GM21515 (cell line): ENCODE results near the gene RETN.

Source experiments
- ATAC-seq: cut with Tn5 transposase; IDR thresholded peaks from one replicate; pipeline ENCODE4 v1.9.1; 2021; ENCODE audit not compliant: unreplicated experiment

Gene RETN

DNA sequence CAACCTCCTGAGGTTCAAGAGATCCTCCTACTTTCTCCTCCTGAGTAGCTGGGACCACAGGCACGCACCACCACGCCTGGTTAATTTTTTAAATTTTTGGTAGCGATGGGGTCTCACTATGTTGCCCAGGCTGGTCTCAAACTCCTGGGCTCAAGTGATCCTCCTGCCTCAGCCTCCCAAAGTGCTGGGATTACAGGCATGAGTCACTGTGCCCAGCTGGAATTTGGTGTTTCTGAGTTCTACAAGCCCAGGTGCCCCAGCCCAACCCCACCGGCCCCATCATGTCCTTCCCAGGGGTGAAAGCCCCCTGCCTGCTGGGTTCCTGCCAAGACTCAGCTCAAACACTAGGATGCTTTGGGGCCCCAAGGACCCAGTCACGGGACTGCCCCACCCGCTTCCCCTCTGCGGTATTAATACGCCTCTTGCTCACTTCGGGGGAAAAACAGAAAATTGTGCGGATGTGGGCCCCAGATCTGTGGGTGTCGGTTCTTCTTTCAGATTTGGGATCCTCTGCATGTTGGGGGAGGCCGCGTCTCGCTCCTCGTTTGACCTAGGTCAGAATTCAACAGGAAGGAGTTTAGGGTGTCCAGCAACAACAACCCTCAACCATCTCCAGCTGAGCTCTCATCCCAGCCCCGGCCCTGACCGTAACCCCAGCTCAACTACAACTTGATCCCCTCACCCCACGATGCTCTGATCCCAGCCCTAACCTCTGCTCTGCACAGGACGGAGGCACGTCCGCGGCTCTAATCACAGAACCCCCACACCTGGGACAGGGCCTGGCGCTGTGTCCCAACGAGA lies 36.7 kb downstream of the RETN start:
- ATAC-seq = peak; percentile 45

DNA sequence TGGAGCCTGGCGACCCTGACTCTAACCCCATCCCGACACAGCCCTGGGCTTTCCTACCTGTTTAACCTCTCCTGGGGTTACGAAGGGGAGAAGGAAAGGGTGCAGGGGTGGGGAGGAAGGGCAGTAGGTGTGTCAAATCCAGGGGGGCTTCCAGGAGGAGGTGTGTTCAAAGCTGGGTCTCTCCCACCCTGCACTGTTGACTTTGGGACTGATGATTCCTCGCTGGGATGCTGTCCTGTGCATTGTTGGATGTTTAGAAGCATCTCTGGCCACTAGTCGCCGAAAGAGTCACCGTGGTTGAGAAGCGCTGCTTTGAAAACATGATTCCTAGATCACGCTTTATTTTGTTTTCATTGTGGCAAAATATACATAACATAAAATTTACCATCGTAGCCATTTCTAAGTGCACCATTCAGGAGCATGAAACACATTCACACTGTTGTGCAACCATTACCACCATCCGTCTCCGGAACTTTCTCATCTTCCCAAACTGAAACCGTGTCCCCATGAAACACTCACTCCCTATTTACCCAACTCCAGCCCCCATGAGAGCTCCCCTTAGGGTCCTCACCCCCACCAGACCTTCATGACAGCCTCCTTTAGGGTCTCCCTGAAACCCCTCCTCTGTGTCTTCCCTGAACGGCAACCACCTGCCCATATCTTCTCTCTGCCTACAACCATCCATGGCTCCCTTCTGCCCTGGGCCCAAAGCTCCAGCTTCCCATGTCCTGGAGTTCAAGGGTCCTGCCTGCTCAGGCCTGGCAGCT lies 37.5 kb downstream of the RETN start:
- no peak for ATAC-seq

DNA sequence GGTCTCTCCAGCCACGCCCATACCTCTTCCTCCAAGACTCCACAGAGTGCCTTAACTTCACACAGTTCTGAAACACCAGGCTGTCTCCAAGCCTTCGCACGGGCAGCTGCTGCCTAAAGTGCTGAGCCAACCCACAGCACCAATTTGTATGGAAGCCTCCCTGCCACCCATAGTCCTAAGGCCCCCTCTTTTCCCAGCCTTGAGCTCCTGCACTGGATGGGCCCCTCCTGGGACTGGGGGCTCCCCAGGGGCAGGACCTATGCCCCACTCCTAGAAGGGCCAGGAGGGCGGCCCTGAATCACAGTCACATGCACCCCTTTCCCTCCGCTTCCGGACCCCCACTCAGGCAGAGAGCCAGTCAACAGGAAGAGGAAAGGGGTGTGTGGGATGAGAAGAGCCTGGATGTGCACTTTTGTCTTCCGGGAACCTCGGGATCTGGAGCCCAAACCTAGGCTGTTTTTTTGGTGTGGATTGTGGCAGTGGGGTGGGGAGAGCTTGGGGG lies 38.2 kb downstream of the RETN start:
- ATAC-seq = no peak

DNA sequence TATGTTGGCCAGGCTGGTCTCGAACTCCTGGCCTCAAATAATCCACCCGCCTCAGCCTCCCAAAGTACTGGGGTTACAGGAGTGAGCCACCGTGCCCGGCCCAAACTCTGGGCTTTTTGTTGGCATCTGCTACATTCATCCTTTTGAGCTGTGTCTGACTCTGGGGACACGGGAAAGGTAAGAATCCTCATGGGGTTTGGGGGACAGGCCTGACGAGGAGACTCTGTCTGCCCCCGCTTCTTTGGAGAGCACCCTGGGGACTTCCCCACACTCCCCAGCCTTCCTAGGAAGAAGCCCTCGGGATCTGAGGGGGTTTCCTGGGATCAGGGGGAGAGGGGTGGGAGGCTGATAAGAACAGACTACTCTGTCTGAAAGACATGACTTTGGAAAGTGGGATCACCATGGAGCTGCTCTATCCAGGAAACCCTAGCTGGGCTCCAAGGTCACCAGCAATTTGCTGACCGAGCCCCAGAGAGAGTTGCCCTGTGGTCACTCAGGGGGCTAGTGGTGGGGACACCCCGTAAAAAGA lies 41.1 kb downstream of the RETN start:
- no peak for ATAC-seq

DNA sequence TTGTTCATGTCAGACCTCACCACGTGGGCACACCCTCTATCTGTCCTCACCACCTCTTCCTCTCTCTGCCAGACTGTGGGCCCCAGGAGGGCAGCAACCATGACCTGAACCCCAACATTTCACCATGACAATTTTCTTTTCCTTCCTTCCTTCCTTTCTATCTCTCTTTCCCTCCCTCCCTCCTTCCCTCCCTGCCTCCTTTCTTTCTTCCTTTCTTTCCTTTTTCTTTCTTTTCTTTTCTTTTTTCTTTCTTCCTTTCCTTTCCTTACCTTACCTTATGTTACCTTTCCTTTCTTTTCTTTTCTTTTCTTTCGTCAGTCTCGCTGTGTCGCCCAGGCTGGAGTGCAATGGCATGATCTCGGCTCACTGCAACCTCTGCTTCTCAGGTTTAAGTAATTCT lies 41.8 kb downstream of the RETN start:
- ATAC-seq = no peak

DNA sequence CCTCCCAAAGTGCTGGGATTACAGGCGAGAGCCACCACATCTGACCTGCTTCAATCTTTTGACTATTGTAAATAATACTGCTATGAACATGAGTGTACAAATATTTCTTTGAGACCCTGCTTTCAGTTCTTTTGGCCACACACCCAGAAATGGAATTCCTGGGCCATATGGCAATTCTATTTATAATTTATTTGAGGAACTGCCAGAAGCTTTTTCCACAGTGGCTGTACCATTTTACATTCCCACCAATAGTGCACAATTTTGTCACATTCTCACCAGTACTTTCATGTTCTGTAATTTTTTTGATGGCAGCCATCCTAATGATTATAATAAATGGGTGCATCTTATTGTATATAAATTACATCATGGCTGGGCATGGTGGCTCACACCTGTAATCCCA lies 46.8 kb downstream of the RETN start:
- ATAC-seq = no peak

DNA sequence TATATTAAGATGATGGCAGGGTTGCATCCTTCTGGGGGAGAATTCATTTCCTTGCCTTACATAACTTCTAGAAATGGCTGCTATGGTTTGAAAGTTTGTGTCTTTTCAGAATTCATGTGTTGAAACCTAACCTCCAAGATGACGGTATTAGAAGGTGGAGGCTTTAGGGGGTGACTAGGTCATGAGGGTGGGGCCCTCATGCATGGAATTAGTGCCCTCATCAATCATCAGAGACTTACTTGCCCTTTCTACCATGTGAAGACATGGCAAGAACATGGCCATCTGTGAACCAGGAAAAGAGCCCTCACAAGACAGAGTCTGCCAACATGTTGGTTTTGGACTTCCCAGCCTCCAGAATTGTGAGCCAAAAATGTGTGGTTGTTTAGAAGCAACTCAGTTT lies 47.9 kb downstream of the RETN start:
- ATAC-seq = no peak

DNA sequence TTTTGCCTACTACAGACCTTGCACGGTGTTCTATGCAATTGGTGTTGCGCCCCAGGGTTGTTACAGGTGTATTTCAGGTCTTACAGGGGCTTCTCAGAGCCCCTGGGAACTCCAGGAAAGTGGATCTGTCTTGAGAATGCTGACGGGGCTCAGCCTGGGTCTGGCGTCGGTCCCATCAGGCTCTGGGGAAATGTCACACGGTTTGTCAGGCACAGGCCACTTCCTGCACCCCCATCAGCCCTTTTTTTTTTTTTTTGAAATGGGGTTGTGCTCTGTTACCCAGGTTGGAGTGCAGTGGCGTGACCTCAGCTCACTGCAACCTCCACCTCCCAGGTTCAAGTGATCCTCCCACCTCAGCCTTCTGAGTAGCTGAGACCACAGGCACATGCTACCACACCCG lies 49.8 kb downstream of the RETN start:
- ATAC-seq = no peak
